SK-N-SH treated with all-trans-retinoic acid at 6 μM for 48 hours (cell line): ENCODE results near the gene EDDM3A.

ENCODE experiments used
- ATAC-seq: fragments of 200-7000 bp; cut with Tn5 transposase; 3 replicates; pipeline ENCODE4 v1.9.1; 2020; ENCODE audit warnings: mild to moderate bottlenecking, moderate library complexity
- ARNTL ChIP-seq: fragments of 450-650 bp; formaldehyde crosslinking; IDR thresholded peaks from 2 replicates; pipeline ENCODE4 v1.5.0; 2020; ENCODE audit warnings: low read depth, mild to moderate bottlenecking, moderate library complexity, borderline replicate concordance
- BACH2 ChIP-seq: fragments of 250-450 bp; sonication (Bioruptor Pico); IDR thresholded peaks from 2 replicates; pipeline ENCODE4 v1.9.0; 2021; ENCODE audit warnings: mild to moderate bottlenecking, borderline replicate concordance
- CSDC2 ChIP-seq: fragments of 250-450 bp; sonication (Bioruptor Pico); IDR thresholded peaks from 2 replicates; pipeline ENCODE4 v1.5.0; 2020; ENCODE audit warnings: mild to moderate bottlenecking, moderate library complexity
- ESRRG ChIP-seq: fragments of 250-450 bp; sonication (Bioruptor Pico); IDR thresholded peaks from 2 replicates; pipeline ENCODE4 v1.6.1; 2021; ENCODE audit warnings: mild to moderate bottlenecking
- GLIS3 ChIP-seq: fragments of 250-450 bp; sonication (Bioruptor Pico); IDR thresholded peaks from 2 replicates; pipeline ENCODE4 v1.5.0; 2020; ENCODE audit warnings: mild to moderate bottlenecking, moderate library complexity
- ISL1 ChIP-seq: fragments of 250-450 bp; sonication (Bioruptor Pico); IDR thresholded peaks from 2 replicates; pipeline ENCODE4 v2.1.2; 2022; ENCODE audit warnings: mild to moderate bottlenecking, moderate library complexity
- OSR1 ChIP-seq: fragments of 250-450 bp; sonication (Bioruptor Pico); IDR thresholded peaks from 2 replicates; pipeline ENCODE4 v1.8.0; 2022; ENCODE audit warnings: moderate library complexity, mild to moderate bottlenecking, inconsistent platforms
- PPARA ChIP-seq: fragments of 250-450 bp; sonication (Bioruptor Pico); IDR thresholded peaks from 2 replicates; pipeline ENCODE4 v1.5.0; 2020; ENCODE audit warnings: mild to moderate bottlenecking, borderline replicate concordance
- RARB ChIP-seq: fragments of 250-450 bp; sonication (Bioruptor Pico); IDR thresholded peaks from 2 replicates; pipeline ENCODE4 v1.8.0; 2021; ENCODE audit warnings: mild to moderate bottlenecking, moderate library complexity
- SNAI2 ChIP-seq: fragments of 250-450 bp; sonication (Bioruptor Pico); IDR thresholded peaks from 2 replicates; pipeline ENCODE4 v1.5.0; 2020; ENCODE audit warnings: mild to moderate bottlenecking, moderate library complexity
- TCF4 ChIP-seq: fragments of 250-450 bp; sonication (Bioruptor Pico); IDR thresholded peaks from 2 replicates; pipeline ENCODE4 v1.8.0; 2021; ENCODE audit warnings: mild to moderate bottlenecking, moderate library complexity, borderline replicate concordance
- TOX ChIP-seq: fragments of 250-450 bp; sonication (Bioruptor Pico); IDR thresholded peaks from 2 replicates; pipeline ENCODE4 v1.8.0; 2021; ENCODE audit warnings: mild to moderate bottlenecking, moderate library complexity, borderline replicate concordance
- ZC3H10 ChIP-seq: fragments of 250-450 bp; sonication (Bioruptor Pico); IDR thresholded peaks from 2 replicates; pipeline ENCODE4 v1.5.1; 2021; ENCODE audit warnings: mild to moderate bottlenecking, moderate library complexity
- ZFP3 ChIP-seq: fragments of 250-450 bp; sonication (Bioruptor Pico); IDR thresholded peaks from 2 replicates; pipeline ENCODE4 v1.5.0; 2020; ENCODE audit warnings: mild to moderate bottlenecking, moderate library complexity
- ZFP30 ChIP-seq: fragments of 450-650 bp; formaldehyde crosslinking; IDR thresholded peaks from 2 replicates; pipeline ENCODE4 v1.5.0; 2022; ENCODE audit warnings: mild to moderate bottlenecking, moderate library complexity
- ZNF565 ChIP-seq: fragments of 450-650 bp; formaldehyde crosslinking; conservative IDR thresholded peaks from 2 replicates; pipeline ENCODE4 v1.5.0; 2020; ENCODE audit warnings: low read depth, mild to moderate bottlenecking, moderate library complexity
- ZNF70 ChIP-seq: fragments of 450-650 bp; formaldehyde crosslinking; IDR thresholded peaks from 2 replicates; pipeline ENCODE4 v1.5.0; 2020; ENCODE audit warnings: mild to moderate bottlenecking, moderate library complexity
- ZNF8 ChIP-seq: fragments of 450-650 bp; formaldehyde crosslinking; IDR thresholded peaks from 2 replicates; pipeline ENCODE4 v1.5.0; 2020; ENCODE audit warnings: mild to moderate bottlenecking, moderate library complexity
- TF ChIP-seq, protein P1 (sequence below): fragments of 250-450 bp; sonication (Bioruptor Pico); IDR thresholded peaks from 2 replicates; pipeline ENCODE4 v1.5.0; 2020; ENCODE audit warnings: mild to moderate bottlenecking, moderate library complexity
- TF ChIP-seq, protein P2 (sequence below): fragments of 250-450 bp; sonication (Bioruptor Pico); IDR thresholded peaks from 2 replicates; pipeline ENCODE4 v1.8.0; 2021; ENCODE audit warnings: low read depth, mild to moderate bottlenecking, moderate library complexity, borderline replicate concordance
- TF ChIP-seq, protein P3 (sequence below): fragments of 250-450 bp; sonication (Bioruptor Pico); IDR thresholded peaks from 2 replicates; pipeline ENCODE4 v1.5.1; 2021; ENCODE audit warnings: mild to moderate bottlenecking, moderate library complexity
- TF ChIP-seq, protein P4 (sequence below): fragments of 250-450 bp; sonication (Bioruptor Pico); IDR thresholded peaks from 2 replicates; pipeline ENCODE4 v1.8.0; 2020; ENCODE audit warnings: mild to moderate bottlenecking, moderate library complexity, borderline replicate concordance

The EDDM3A gene

DNA sequence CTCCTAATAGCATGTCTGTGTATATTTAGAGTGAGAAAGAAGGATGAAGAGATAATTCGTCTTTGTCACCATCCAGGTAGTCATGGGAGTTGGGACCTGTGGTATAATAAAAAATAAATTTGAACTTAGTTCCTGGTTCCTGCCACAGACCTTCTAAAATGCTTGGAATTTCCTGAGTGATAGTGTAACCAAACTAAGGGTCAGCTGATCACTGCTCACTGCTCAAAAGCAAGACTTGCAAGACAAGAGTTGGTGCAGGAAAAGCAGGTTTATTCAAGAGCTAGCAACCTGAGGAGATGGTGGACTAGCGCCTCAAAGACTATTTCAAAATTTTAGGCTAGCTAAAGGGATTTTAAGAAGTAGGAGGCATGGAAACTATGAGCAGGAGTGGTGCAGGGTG is 38.1 kb upstream of the EDDM3A start:
- no peak for ATAC-seq
- TF ChIP-seq BACH2 (CRISPR knock-in tag) (no peak), RARB (CRISPR knock-in tag) (no peak), TOX (CRISPR knock-in tag) (no peak), PPARA (no peak), SNAI2 (CRISPR knock-in tag) (no peak), OSR1 (CRISPR knock-in tag) (no peak), ZNF565 (CRISPR knock-in tag) (no peak), ZFP30 (CRISPR knock-in tag) (no peak), CSDC2 (CRISPR knock-in tag) (no peak), ZNF70 (CRISPR knock-in tag) (no peak), ARNTL (CRISPR knock-in tag) (no peak), ISL1 (no peak), ZNF8 (CRISPR knock-in tag) (no peak), ZC3H10 (CRISPR knock-in tag) (no peak), ZFP3 (CRISPR knock-in tag) (no peak), GLIS3 (CRISPR knock-in tag) (no peak)
- TF ChIP-seq, protein P1, sequence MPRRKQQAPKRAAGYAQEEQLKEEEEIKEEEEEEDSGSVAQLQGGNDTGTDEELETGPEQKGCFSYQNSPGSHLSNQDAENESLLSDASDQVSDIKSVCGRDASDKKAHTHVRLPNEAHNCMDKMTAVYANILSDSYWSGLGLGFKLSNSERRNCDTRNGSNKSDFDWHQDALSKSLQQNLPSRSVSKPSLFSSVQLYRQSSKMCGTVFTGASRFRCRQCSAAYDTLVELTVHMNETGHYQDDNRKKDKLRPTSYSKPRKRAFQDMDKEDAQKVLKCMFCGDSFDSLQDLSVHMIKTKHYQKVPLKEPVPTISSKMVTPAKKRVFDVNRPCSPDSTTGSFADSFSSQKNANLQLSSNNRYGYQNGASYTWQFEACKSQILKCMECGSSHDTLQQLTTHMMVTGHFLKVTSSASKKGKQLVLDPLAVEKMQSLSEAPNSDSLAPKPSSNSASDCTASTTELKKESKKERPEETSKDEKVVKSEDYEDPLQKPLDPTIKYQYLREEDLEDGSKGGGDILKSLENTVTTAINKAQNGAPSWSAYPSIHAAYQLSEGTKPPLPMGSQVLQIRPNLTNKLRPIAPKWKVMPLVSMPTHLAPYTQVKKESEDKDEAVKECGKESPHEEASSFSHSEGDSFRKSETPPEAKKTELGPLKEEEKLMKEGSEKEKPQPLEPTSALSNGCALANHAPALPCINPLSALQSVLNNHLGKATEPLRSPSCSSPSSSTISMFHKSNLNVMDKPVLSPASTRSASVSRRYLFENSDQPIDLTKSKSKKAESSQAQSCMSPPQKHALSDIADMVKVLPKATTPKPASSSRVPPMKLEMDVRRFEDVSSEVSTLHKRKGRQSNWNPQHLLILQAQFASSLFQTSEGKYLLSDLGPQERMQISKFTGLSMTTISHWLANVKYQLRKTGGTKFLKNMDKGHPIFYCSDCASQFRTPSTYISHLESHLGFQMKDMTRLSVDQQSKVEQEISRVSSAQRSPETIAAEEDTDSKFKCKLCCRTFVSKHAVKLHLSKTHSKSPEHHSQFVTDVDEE (CRISPR knock-in tag): no peak
- TF ChIP-seq, protein P2, sequence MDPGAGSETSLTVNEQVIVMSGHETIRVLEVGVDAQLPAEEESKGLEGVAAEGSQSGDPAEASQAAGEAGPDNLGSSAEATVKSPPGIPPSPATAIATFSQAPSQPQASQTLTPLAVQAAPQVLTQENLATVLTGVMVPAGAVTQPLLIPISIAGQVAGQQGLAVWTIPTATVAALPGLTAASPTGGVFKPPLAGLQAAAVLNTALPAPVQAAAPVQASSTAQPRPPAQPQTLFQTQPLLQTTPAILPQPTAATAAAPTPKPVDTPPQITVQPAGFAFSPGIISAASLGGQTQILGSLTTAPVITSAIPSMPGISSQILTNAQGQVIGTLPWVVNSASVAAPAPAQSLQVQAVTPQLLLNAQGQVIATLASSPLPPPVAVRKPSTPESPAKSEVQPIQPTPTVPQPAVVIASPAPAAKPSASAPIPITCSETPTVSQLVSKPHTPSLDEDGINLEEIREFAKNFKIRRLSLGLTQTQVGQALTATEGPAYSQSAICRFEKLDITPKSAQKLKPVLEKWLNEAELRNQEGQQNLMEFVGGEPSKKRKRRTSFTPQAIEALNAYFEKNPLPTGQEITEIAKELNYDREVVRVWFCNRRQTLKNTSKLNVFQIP (CRISPR knock-in tag): no peak
- TF ChIP-seq, all 23 proteins: peak for 0

DNA sequence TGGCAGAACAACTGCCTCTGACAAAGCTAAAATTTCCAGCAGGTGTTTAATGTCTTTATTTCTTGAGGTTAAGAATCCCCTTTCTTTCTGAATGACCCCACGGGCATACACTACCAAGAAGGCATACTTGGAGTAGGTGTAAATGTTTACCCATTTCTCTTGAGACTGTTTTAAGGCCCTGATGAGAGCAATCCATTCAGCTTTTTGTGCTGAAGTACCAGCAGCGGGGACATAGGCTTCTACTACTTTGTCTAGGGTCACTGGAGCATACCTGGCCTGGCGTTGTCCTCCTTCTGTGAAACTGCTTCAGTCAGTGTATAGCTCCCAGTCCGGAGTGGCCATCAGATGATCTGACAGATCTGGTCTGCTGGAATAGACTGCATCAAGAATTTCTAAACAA is 34.4 kb upstream of the EDDM3A start:
- TF ChIP-seq ZNF8 (CRISPR knock-in tag) (no peak), TCF4 (CRISPR knock-in tag) (no peak), ZNF70 (CRISPR knock-in tag) (no peak), BACH2 (CRISPR knock-in tag) (no peak), TOX (CRISPR knock-in tag) (no peak), ZFP30 (CRISPR knock-in tag) (no peak), ESRRG (CRISPR knock-in tag) (no peak), GLIS3 (CRISPR knock-in tag) (no peak), ZC3H10 (CRISPR knock-in tag) (no peak), SNAI2 (CRISPR knock-in tag) (no peak), ARNTL (CRISPR knock-in tag) (no peak), ISL1 (no peak), ZFP3 (CRISPR knock-in tag) (no peak), PPARA (no peak), ZNF565 (CRISPR knock-in tag) (no peak), CSDC2 (CRISPR knock-in tag) (no peak)
- TF ChIP-seq, protein P1 (CRISPR knock-in tag): no peak
- TF ChIP-seq, protein P3, sequence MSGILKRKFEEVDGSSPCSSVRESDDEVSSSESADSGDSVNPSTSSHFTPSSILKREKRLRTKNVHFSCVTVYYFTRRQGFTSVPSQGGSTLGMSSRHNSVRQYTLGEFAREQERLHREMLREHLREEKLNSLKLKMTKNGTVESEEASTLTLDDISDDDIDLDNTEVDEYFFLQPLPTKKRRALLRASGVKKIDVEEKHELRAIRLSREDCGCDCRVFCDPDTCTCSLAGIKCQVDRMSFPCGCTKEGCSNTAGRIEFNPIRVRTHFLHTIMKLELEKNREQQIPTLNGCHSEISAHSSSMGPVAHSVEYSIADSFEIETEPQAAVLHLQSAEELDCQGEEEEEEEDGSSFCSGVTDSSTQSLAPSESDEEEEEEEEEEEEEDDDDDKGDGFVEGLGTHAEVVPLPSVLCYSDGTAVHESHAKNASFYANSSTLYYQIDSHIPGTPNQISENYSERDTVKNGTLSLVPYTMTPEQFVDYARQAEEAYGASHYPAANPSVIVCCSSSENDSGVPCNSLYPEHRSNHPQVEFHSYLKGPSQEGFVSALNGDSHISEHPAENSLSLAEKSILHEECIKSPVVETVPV: no peak
- TF ChIP-seq, protein P2 (CRISPR knock-in tag): no peak
- TF ChIP-seq, protein P4, sequence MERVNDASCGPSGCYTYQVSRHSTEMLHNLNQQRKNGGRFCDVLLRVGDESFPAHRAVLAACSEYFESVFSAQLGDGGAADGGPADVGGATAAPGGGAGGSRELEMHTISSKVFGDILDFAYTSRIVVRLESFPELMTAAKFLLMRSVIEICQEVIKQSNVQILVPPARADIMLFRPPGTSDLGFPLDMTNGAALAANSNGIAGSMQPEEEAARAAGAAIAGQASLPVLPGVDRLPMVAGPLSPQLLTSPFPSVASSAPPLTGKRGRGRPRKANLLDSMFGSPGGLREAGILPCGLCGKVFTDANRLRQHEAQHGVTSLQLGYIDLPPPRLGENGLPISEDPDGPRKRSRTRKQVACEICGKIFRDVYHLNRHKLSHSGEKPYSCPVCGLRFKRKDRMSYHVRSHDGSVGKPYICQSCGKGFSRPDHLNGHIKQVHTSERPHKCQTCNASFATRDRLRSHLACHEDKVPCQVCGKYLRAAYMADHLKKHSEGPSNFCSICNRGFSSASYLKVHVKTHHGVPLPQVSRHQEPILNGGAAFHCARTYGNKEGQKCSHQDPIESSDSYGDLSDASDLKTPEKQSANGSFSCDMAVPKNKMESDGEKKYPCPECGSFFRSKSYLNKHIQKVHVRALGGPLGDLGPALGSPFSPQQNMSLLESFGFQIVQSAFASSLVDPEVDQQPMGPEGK (CRISPR knock-in tag): no peak
- ATAC-seq: no peak
